SK-N-SH (cell line): ENCODE data around the gene CDK14. TPM values are rescaled to one million over a fixed set of nuclear protein-coding genes. Genes with fewer than 3 reads are reported as not detected.

ENCODE experiments used
- CTCF ChIA-PET: fragments of 300-600, 350-600 bp; formaldehyde crosslinking; extraction: SDS; loops from one replicate; lab custom pipeline; 2021; lab: Yijun Ruan, JAX
- POLR2A ChIA-PET: fragments of 350-600 bp; sonication (Branson Sonifier 250); formaldehyde crosslinking; extraction: SDS; loops from one replicate; lab custom pipeline; 2020; ENCODE audit warnings: antibody characterized with exemption, inconsistent platforms; lab: Yijun Ruan, JAX
- DNase-seq: peaks from one replicate; pipeline ENCODE4 v3.0.0; 2012
- H2AFZ ChIP-seq: fragments of 200-600 bp; sonication (generic); 2 replicates; pipeline ENCODE4 v1.8.1; 2016; ENCODE audit warnings: antibody characterized with exemption, mild to moderate bottlenecking, low read depth
- H3F3A ChIP-seq: fragments of 200-600 bp; sonication (generic); replicated peaks from 2 replicates; pipeline ENCODE3; 2016; ENCODE audit warnings: antibody characterized with exemption, mild to moderate bottlenecking; ENCODE audit not compliant: insufficient read depth
- H3K27ac ChIP-seq, 2 experiments: fragments of 200-500 bp in 1 of 2; fragments of 200-600 bp in 1 of 2; sonication (Bioruptor generic) in 1 of 2; sonication (generic), shearing (Covaris generic) in 1 of 2; 2 replicates each; pipeline versions ENCODE4 v1.5.1 to v1.6.1; 2014 to 2016; ENCODE audit warnings: low read depth in 2 of 2, inconsistent platforms in 1 of 2, low read length in 1 of 2, mild to moderate bottlenecking in 1 of 2, mixed read lengths in 1 of 2
- H3K27me3 ChIP-seq: fragments of 200-600 bp; sonication (generic), shearing (Covaris generic); 2 replicates; pipeline ENCODE4 v1.6.1; 2016; ENCODE audit warnings: mixed run types; ENCODE audit not compliant: insufficient read depth
- H3K36me3 ChIP-seq, 2 experiments: fragments of 200-500 bp in 1 of 2; fragments of 200-600 bp in 1 of 2; sonication (Bioruptor generic) in 1 of 2; sonication (generic) in 1 of 2; replicated peaks in 1 of 2; 2 replicates each; pipeline versions ENCODE3 to v1.5.1; 2014 to 2016; ENCODE audit warnings: low read length in 1 of 2, mild to moderate bottlenecking in 1 of 2; ENCODE audit not compliant: insufficient read depth in 2 of 2, control insufficient read depth in 1 of 2
- H3K4me1 ChIP-seq, 2 experiments: fragments of 200-500 bp in 1 of 2; fragments of 200-600 bp in 1 of 2; sonication (Bioruptor generic) in 1 of 2; sonication (generic), shearing (Covaris generic) in 1 of 2; 2 replicates each; pipeline versions ENCODE4 v1.5.1 to v1.6.1; 2014 to 2016; ENCODE audit warnings: low read depth in 1 of 2, low read length in 1 of 2, mixed run types in 1 of 2; ENCODE audit not compliant: insufficient read depth in 2 of 2, control insufficient read depth in 1 of 2
- H3K4me2 ChIP-seq: fragments of 200-600 bp; sonication (generic), shearing (Covaris generic); 2 replicates; pipeline ENCODE4 v1.6.1; 2017; ENCODE audit warnings: mixed run types
- H3K4me3 ChIP-seq, 2 experiments: fragments of 200-500 bp in 1 of 2; fragments of 200-600 bp in 1 of 2; sonication (Bioruptor generic) in 1 of 2; sonication (generic), shearing (Covaris generic) in 1 of 2; 2 replicates each; pipeline versions ENCODE4 v1.5.1 to v1.8.1; 2014 to 2016; ENCODE audit warnings: low read depth in 2 of 2, inconsistent platforms in 1 of 2, low read length in 1 of 2, mild to moderate bottlenecking in 1 of 2, mixed read lengths in 1 of 2, moderate library complexity in 1 of 2
- H3K79me2 ChIP-seq: fragments of 200-600 bp; sonication (generic); 2 replicates; pipeline ENCODE4 v1.8.1; 2017; ENCODE audit warnings: mild to moderate bottlenecking; ENCODE audit not compliant: insufficient read depth
- H3K9ac ChIP-seq: fragments of 200-600 bp; sonication (generic); 2 replicates; pipeline ENCODE4 v1.6.1; 2017; ENCODE audit warnings: mixed run types
- H3K9me2 ChIP-seq: fragments of 200-600 bp; sonication (generic); 2 replicates; pipeline ENCODE4 v1.6.1; 2017; ENCODE audit warnings: mixed run types
- H3K9me3 ChIP-seq: fragments of 200-600 bp; sonication (generic); 2 replicates; pipeline ENCODE4 v1.6.1; 2017; ENCODE audit warnings: mixed run types, mild to moderate bottlenecking, moderate library complexity
- H4K20me1 ChIP-seq: fragments of 200-600 bp; sonication (generic); 2 replicates; pipeline ENCODE4 v1.6.1; 2017; ENCODE audit warnings: mild to moderate bottlenecking, mixed run types; ENCODE audit not compliant: insufficient read depth
- CHD2 ChIP-seq: fragments of 150-350 bp; IDR thresholded peaks from 2 replicates; pipeline ENCODE4 v1.6.1; 2018; ENCODE audit warnings: low read length; ENCODE audit not compliant: partially characterized antibody
- CTCF ChIP-seq: fragments of 200-600 bp; sonication (generic); IDR thresholded peaks from 2 replicates; pipeline ENCODE4 v1.6.1; 2017; ENCODE audit warnings: antibody characterized with exemption, mild to moderate bottlenecking, moderate library complexity
- ELF1 ChIP-seq: IDR thresholded peaks from 2 replicates; pipeline ENCODE4 v1.4.0; 2012
- EZH2phosphoT487 ChIP-seq: fragments of 200-600 bp; sonication (generic); IDR thresholded peaks from 2 replicates; pipeline ENCODE4 v1.6.1; 2017; ENCODE audit warnings: low read depth, mixed run types, mild to moderate bottlenecking, antibody characterized with exemption, moderate library complexity, borderline replicate concordance
- GABPA ChIP-seq: IDR thresholded peaks from 2 replicates; pipeline ENCODE4 v1.4.0; 2012; ENCODE audit warnings: low read depth, mild to moderate bottlenecking
- GATA2 ChIP-seq: sonication (generic); formaldehyde crosslinking; IDR thresholded peaks from 2 replicates; pipeline ENCODE4 v1.5.0; 2020; ENCODE audit warnings: mild to moderate bottlenecking, missing genetic modification reagents
- MAX ChIP-seq: IDR thresholded peaks from 2 replicates; pipeline ENCODE4 v1.4.0; 2012; ENCODE audit warnings: low read depth
- MEF2A ChIP-seq: IDR thresholded peaks from 2 replicates; pipeline ENCODE4 v1.4.0; 2012; ENCODE audit warnings: low read depth, borderline replicate concordance
- MXI1 ChIP-seq: IDR thresholded peaks from 2 replicates; pipeline ENCODE4 v1.6.1; 2012; ENCODE audit warnings: mild to moderate bottlenecking, low read depth, low read length, improper control_type of control experiment
- NFIC ChIP-seq: IDR thresholded peaks from 2 replicates; pipeline ENCODE4 v1.4.0; 2012; ENCODE audit warnings: borderline replicate concordance
- POLR2AphosphoS5 ChIP-seq: IDR thresholded peaks from 2 replicates; pipeline ENCODE4 v1.6.1; 2012; ENCODE audit warnings: low read depth, low read length
- RAD21 ChIP-seq: IDR thresholded peaks from 2 replicates; pipeline ENCODE4 v1.6.1; 2012; ENCODE audit warnings: mild to moderate bottlenecking, low read length
- RFX5 ChIP-seq: IDR thresholded peaks from 2 replicates; pipeline ENCODE4 v1.6.1; 2012; ENCODE audit warnings: mild to moderate bottlenecking, improper control_type of control experiment, low read length
- SMC3 ChIP-seq: IDR thresholded peaks from 2 replicates; pipeline ENCODE4 v1.6.1; 2012; ENCODE audit warnings: low read depth, low read length, improper control_type of control experiment
- TCF12 ChIP-seq: IDR thresholded peaks from 2 replicates; pipeline ENCODE4 v1.4.0; 2012
- ZBTB33 ChIP-seq: IDR thresholded peaks from 2 replicates; pipeline ENCODE4 v1.4.0; 2012; ENCODE audit warnings: low read depth, borderline replicate concordance
- WGBS: methylation state at CpG from one replicate; pipeline ENCODE4 v1.1.6; 2017; ENCODE audit warnings: low lambda C conversion rate; 5-methylcytosine and 5-hydroxymethylcytosine counted together
- polyA plus RNA-seq, 3 experiments: library from polyadenylated mRNA; depleted of rRNA; stranded (reverse); fragments of >200 nt; gene quantifications; 2 replicates each; pipeline ENCODE4 v1.2.3, GENCODE V29; 2012
- TF ChIP-seq, protein P1 (sequence below): IDR thresholded peaks from 2 replicates; pipeline ENCODE4 v1.4.0; 2012; ENCODE audit warnings: low read depth, borderline replicate concordance
- TF ChIP-seq, protein P2 (sequence below): fragments of 150-350 bp; IDR thresholded peaks from 2 replicates; pipeline ENCODE4 v1.6.1; 2016; ENCODE audit warnings: mild to moderate bottlenecking, low read depth, low read length

Gene CDK14
- polyA plus RNA-seq, 1 of the 3 experiments (the other 2 are of a cell fraction): 13.9 TPM

DNA sequence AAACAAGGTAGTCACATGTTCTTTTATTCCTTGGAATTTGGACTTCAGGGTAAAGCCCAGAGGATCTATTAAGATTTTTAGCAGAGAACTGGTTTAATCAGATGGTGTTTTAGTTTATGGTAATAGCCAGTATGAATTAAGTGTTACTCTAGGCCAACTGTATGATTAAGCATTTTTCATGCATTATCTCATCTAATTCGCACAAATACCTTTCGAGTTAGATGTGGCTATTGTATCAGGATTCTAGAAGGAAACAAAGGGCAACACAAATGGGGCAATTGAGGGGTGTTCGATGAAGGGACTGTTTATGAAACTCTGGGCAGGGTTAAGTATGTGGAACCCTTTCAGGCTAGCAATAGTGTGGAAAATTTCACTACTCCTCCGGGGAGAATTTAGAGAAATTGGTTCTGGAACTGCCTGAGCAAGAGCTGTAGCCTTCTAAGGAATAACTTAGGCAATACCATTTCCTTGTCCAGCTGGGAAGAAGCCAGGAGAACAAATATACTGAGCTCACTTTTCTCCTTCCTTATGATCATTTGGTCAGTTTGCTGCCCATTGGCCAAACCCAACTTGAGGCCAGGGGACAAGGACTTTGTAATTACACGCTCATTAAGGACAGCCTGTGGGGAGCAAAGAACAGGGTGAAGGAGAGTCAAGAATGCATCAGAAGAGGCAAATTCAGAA, 349.1 kb downstream of the CDK14 start:
- H3K36me3 ChIP-seq: peaks cover 0 to 9% of the 10 kb centered on the region in 2 experiments
- DNase-seq: no peak
- no peaks in the 10 kb centered on the region for H3K27me3 ChIP-seq
- no peaks in the 10 kb centered on the region for H3K9me3 ChIP-seq
- H2AFZ ChIP-seq: no peak overlapping the region
- H3K79me2 ChIP-seq: no peaks in the 10 kb centered on the region
- H3K27ac ChIP-seq: no peak overlapping the region
- H3F3A ChIP-seq: no peaks in the 10 kb centered on the region
- H3K9ac ChIP-seq: no peak overlapping the region
- TF ChIP-seq MXI1: no peak
- no peak for TF ChIP-seq MAX
- no peak for TF ChIP-seq ZBTB33
- no peak for TF ChIP-seq GABPA
- TF ChIP-seq NFIC: no peak
- no peak for TF ChIP-seq CHD2
- no peak for TF ChIP-seq POLR2AphosphoS5
- TF ChIP-seq TCF12: no peak
- no peak for TF ChIP-seq GATA2
- no peak for TF ChIP-seq EZH2phosphoT487
- no peak for TF ChIP-seq RAD21
- TF ChIP-seq CTCF: no peak
- TF ChIP-seq RFX5: no peak
- no peak for TF ChIP-seq ELF1
- TF ChIP-seq, protein P1, sequence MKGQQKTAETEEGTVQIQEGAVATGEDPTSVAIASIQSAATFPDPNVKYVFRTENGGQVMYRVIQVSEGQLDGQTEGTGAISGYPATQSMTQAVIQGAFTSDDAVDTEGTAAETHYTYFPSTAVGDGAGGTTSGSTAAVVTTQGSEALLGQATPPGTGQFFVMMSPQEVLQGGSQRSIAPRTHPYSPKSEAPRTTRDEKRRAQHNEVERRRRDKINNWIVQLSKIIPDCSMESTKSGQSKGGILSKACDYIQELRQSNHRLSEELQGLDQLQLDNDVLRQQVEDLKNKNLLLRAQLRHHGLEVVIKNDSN: no peak
- no peak for TF ChIP-seq MEF2A
- TF ChIP-seq, protein P2, sequence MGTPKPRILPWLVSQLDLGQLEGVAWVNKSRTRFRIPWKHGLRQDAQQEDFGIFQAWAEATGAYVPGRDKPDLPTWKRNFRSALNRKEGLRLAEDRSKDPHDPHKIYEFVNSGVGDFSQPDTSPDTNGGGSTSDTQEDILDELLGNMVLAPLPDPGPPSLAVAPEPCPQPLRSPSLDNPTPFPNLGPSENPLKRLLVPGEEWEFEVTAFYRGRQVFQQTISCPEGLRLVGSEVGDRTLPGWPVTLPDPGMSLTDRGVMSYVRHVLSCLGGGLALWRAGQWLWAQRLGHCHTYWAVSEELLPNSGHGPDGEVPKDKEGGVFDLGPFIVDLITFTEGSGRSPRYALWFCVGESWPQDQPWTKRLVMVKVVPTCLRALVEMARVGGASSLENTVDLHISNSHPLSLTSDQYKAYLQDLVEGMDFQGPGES: no peak
- no peak for TF ChIP-seq SMC3
- ChIA-PET CTCF (interaction anchor here (1.1 to 1.6 kb wide), 2 partner anchors 8 to 89 kb away, joined by 4 to 6 read pairs; no protein-coding TSS in a partner anchor), POLR2A (no interaction called here)
- 89% methylated on average over 5 of the region's 5 CpGs for WGBS
- no peak overlapping the region for H3K4me2 ChIP-seq
- no peaks in the 10 kb centered on the region for H3K4me1 ChIP-seq
- H3K9me2 ChIP-seq: no peaks in the 10 kb centered on the region; the same call in 1 of the 2 replicates
- H4K20me1 ChIP-seq: no peaks in the 10 kb centered on the region
- H3K4me3 ChIP-seq: no peak overlapping the region
